NB4 (cell line): ENCODE measurements around the gene TBCB.
"Not testable (repeated sequence)": the region's sequence is repeated elsewhere in the genome, so short reads cannot be mapped to it uniquely, and the experiment has no call there.

Experiments used
- DNase-seq: peaks from one replicate; pipeline ENCODE4 v3.0.0; 2010; ENCODE audit warnings: low read depth
- H3K4me3 ChIP-seq: one replicate; pipeline ENCODE4 v1.5.1; 2011; ENCODE audit warnings: mild to moderate bottlenecking, low read depth, low read length, moderate library complexity
- CTCF ChIP-seq: IDR thresholded peaks from one replicate; pipeline ENCODE4 v1.5.1; 2012; ENCODE audit warnings: low read depth, low read length
- MAX ChIP-seq: IDR thresholded peaks from 2 replicates; pipeline ENCODE4 v1.6.1; 2011; ENCODE audit warnings: low read depth, low read length
- MYC ChIP-seq: IDR thresholded peaks from 2 replicates; pipeline ENCODE4 v1.6.1; 2011; ENCODE audit warnings: low read depth, low read length
- POLR2A ChIP-seq: IDR thresholded peaks from 2 replicates; pipeline ENCODE4 v1.6.1; 2011; ENCODE audit warnings: mild to moderate bottlenecking; ENCODE audit not compliant: insufficient read length; ENCODE audit errors: extremely low read depth

Gene TBCB

GRCh38 chr19:36160821-36161596 lies 45.7 kb downstream of the TBCB start:
- DNase-seq, result no peak
- H3K4me3 ChIP-seq, result no peak overlapping the region
- TF ChIP-seq MYC (no peak), MAX (no peak), POLR2A (no peak), CTCF (no peak)

DNA sequence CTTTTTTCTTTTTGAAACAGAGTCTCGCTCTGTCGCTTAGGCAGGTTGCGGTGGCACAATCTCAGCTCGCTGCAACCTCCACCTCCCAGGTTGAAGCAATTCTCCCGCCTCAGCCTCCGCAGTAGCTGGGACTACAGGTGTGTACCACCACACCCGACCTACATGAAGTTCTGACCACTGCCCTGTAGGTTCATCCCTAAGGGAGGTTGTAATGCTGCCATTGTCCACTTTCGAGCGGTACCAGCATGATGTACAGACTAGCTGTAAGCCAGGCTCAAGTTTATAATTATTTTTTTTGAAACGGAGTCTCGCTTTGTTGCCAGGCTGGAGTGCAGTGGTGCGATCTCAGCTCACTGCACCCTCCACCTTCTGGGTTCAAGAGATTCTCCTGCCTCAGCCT lies 48.5 kb downstream of the TBCB start:
- TF ChIP-seq MYC, result no peak
- TF ChIP-seq CTCF, result no peak
- no peak for TF ChIP-seq POLR2A
- TF ChIP-seq MAX, result no peak
- H3K4me3 ChIP-seq, result no peak overlapping the region
- DNase-seq, result no peak

DNA sequence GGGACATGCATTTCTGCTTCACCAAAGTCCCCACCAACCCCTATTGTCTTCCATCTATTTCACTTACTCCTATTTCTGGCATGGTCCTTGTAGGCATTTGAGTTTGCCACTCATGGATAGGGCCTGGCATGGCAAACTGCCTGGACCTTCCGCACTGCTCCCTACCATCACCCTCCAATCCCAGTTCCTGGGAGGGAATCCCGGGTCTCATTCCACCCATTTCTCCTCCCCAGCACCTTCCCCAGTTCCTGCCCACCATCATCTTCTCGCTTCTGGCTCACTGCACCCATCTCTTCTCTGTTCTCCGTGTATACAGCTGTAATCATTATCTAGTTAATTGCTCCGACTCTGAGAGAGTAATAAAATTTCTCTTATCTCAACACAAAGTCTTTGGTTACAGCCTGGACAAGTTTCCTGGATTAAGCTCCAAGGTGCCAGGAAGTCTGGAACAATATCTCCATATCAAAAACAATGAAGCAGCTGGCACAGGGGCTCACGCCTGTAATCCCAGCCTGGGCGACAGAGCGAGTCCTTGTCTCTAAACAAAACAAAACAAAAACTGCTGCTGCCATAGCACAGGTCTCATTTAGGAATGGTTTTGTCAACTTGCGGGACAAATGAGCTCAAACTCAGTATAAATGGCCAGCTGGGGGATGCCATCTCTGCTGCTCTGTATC lies 54.0 kb downstream of the TBCB start:
- TF ChIP-seq POLR2A (no peak), MYC (no peak), CTCF (no peak), MAX (no peak)
- no peak for DNase-seq
- no peak overlapping the region for H3K4me3 ChIP-seq

DNA sequence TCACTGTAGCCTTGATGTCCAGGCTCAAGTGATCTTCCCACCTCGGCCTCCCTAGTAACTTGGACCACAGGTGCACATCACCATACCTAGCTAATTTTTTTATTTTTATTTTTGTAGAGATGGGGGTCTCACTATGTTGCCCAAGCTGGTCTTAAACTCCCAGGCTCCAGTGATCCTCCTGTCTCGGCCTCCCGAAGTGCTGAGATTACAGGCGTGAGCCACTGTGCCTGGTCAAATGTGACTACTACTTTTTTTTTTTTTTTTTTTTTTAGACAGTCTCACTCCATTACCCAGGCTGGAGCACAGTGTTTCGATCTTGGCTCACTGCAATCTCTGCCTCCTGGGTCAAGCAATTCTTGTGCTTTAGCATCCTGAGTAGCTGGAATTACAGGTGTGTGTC lies 57.6 kb downstream of the TBCB start:
- TF ChIP-seq CTCF (no peak), MYC (no peak), MAX (no peak), POLR2A (no peak)
- no peak overlapping the region for H3K4me3 ChIP-seq
- no peak for DNase-seq

GRCh38 chr19:36173846-36174245 lies 58.6 kb downstream of the TBCB start:
- not testable (repeated sequence) for DNase-seq, H3K4me3 ChIP-seq
